KMS-11 (cell line): ENCODE data around the gene CLEC18A.
"Not testable (repeated sequence)": the region's sequence is repeated elsewhere in the genome, so short reads cannot be mapped to it uniquely, and the experiment has no call there.

Source experiments
- H2AFZ ChIP-seq: fragments of 200-600 bp; sonication (generic); 2 replicates; pipeline ENCODE4 v1.6.1; 2016; ENCODE audit warnings: antibody characterized with exemption, mixed run types, low read depth
- H3K27ac ChIP-seq: fragments of 200-600 bp; sonication (generic); 2 replicates; pipeline ENCODE4 v1.6.1; 2016; ENCODE audit warnings: mild to moderate bottlenecking, mixed run types
- H3K27me3 ChIP-seq: fragments of 200-600 bp; sonication (generic); 2 replicates; pipeline ENCODE4 v1.6.1; 2017; ENCODE audit warnings: mild to moderate bottlenecking, low read depth, mixed run types, moderate library complexity; ENCODE audit not compliant: insufficient read depth
- H3K36me3 ChIP-seq: fragments of 200-600 bp; sonication (generic); 2 replicates; pipeline ENCODE4 v1.6.1; 2017; ENCODE audit warnings: mild to moderate bottlenecking, mixed run types; ENCODE audit not compliant: insufficient read depth
- H3K4me1 ChIP-seq: fragments of 200-600 bp; sonication (generic); 2 replicates; pipeline ENCODE4 v1.6.1; 2016; ENCODE audit warnings: mild to moderate bottlenecking, low read depth, mixed run types; ENCODE audit not compliant: poor library complexity, severe bottlenecking
- H3K4me2 ChIP-seq: fragments of 200-600 bp; sonication (generic); 2 replicates; pipeline ENCODE4 v1.7.0; 2016; ENCODE audit warnings: mild to moderate bottlenecking, mixed run types
- H3K4me3 ChIP-seq: fragments of 200-600 bp; sonication (generic); IDR thresholded peaks from 2 replicates; pipeline ENCODE4 v1.6.1; 2017; ENCODE audit warnings: low read depth, low read length, mixed read lengths; ENCODE audit not compliant: insufficient read depth
- H3K79me2 ChIP-seq: fragments of 200-600 bp; sonication (generic); 2 replicates; pipeline ENCODE4 v1.6.1; 2016; ENCODE audit warnings: low read depth, mixed run types; ENCODE audit not compliant: insufficient read depth
- H3K9ac ChIP-seq: fragments of 200-600 bp; sonication (generic); 2 replicates; pipeline ENCODE4 v1.6.1; 2016; ENCODE audit warnings: mild to moderate bottlenecking, mixed run types
- H4K20me1 ChIP-seq: fragments of 200-600 bp; sonication (generic); 2 replicates; pipeline ENCODE4 v1.6.1; 2016; ENCODE audit warnings: mild to moderate bottlenecking, mixed run types; ENCODE audit not compliant: insufficient read depth

The CLEC18A gene

DNA sequence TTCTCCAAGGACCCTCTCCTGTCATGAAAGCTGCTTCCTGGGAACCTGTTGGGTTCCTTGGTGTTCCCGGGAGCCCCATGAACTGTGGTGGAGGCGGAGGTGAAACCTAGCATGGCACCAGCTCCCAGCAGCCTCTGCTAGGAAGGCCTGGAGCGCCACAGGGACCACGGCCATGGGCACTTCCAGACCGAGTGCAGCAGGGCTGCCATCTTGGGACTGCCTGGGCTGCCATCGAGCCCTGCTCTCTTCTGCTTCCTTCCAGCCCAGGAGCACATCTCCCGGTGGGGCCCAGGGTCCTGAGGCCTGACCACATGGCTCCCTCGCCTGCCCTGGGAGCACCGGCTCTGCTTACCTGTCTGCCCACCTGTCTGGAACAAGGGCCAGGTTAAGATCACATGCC, 12.2 kb downstream of the CLEC18A start:
- not testable (repeated sequence) for H2AFZ ChIP-seq, H3K36me3 ChIP-seq, H3K79me2 ChIP-seq, H3K27me3 ChIP-seq, H3K9ac ChIP-seq, H3K4me3 ChIP-seq, H3K4me1 ChIP-seq, H3K4me2 ChIP-seq, H4K20me1 ChIP-seq, H3K27ac ChIP-seq

DNA sequence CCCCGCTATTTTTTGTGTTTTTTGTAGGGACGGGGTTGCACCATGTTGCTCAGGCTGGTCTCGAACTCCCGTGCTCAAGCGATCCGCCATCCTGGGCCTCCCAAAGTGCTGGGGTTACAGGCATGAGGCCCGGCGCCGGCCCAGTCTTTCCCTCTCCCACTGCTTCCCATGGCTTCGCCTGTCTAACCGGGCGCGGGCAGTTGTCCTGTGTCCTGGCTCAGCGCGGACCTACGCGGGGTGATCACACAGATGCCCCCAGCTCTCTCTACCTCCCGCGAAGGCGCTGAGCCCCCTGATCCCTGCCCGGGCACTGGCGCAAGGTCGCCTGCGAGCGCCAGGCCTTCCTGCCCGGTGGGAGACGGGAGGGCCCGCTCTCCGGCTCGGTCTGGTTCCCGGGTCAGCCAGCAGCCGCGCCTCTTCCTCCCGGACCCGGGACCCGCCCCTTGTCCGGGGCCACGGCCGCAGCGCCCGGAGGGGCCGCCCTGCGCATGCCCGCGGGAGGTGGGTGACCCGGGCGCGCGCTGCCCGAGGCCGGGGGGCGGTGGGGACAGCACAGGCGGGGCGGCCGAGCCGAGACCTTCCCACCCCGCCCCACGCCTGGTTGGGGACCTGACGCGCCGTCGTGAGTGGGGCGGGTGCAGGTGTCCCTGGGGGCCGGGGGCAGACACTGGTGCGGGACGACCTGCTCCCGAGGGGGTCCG, 14.0 kb downstream of the CLEC18A start:
- not testable (repeated sequence) for H3K27me3 ChIP-seq, H4K20me1 ChIP-seq, H3K4me1 ChIP-seq, H3K4me3 ChIP-seq, H3K4me2 ChIP-seq, H3K79me2 ChIP-seq, H3K27ac ChIP-seq, H2AFZ ChIP-seq, H3K9ac ChIP-seq, H3K36me3 ChIP-seq

DNA sequence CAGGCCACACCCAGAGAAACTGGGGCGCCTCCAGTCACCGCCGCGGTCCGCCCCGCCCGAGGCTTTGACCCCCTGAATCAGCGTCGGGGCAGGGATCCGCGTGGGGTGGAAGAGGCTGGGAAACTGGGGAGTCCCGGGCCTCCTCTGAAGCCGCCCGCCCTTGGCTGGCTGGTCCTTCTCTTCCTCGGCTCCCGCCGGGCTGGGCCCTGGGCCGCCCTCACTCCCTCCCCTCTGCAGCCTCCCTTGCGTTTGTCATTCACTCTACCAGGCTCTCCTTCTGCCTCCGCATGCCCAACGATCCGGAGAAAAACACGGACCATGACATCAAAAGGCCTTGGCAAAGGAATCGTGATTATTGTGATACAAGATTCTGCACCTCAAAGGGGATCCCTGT, 14.5 kb downstream of the CLEC18A start:
- not testable (repeated sequence) for H3K79me2 ChIP-seq, H2AFZ ChIP-seq, H3K4me2 ChIP-seq, H3K9ac ChIP-seq, H3K27ac ChIP-seq, H3K4me3 ChIP-seq, H3K27me3 ChIP-seq, H3K4me1 ChIP-seq, H3K36me3 ChIP-seq, H4K20me1 ChIP-seq

DNA sequence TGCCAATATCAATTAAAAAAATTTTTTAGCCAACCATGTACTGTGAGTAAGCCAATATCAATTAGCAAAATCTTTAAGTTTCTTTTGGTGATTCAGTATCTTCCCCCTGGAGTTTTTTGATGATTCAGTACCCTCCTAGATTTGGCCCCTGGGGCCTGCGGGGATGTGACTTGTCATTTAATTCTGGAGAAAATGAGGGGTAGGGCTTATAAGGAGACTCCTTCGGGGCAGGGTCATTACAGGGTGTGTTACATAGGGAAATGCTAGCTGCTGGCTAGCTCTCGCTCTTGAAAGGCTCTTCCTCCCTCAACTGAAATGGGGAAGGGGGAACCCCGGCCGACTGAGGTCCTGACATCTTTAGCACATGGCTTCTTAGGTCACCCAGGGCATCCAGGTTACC, 16.6 kb downstream of the CLEC18A start:
- H3K36me3 ChIP-seq, H3K27me3 ChIP-seq, H3K4me1 ChIP-seq, H3K9ac ChIP-seq, H4K20me1 ChIP-seq, H3K79me2 ChIP-seq, H3K27ac ChIP-seq, H3K4me3 ChIP-seq, H3K4me2 ChIP-seq, H2AFZ ChIP-seq: not testable (repeated sequence)

DNA sequence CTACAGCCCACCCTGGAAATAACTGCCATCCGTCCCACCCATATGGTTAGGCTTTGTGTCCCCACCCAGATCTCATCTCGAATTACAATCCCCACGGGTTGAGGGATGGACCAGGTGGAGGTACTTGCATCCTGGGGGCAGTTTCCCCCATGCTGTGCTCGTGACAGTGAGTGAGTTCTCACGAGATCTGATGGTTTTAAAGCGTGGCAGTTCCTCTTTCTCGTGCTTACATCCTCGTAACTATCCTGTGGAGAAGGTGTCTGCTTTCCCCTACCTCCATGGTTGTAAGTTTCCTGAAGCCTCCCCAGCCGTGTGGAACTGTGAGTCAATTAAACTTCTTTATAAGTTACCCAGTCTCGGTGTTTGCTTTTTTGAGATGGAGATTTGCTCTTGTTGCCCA, 17.0 kb downstream of the CLEC18A start:
- H3K4me1 ChIP-seq, H4K20me1 ChIP-seq: not testable (repeated sequence)

DNA sequence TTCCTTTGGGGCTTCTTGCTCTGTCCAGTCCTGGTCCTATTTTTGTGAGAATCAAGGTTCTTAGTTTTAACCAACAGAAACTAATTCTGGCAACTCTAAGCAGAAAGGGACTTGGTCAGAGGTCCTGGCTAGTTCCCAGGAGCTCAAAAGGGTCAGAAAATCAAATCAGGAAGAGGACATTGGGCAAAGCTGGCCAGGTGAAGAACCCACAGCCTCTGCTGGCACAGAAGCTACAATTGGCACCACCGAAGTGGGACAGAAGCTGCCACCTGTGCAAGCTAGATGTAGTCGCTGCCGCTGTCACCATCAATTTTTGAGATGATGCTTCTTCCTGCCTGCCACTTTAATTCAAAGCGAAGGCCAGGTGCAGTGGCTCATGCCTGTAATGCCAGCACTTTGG, 18.5 kb downstream of the CLEC18A start:
- H3K36me3 ChIP-seq, H3K4me2 ChIP-seq, H4K20me1 ChIP-seq, H3K27ac ChIP-seq, H3K4me1 ChIP-seq, H3K9ac ChIP-seq, H3K4me3 ChIP-seq, H3K79me2 ChIP-seq, H3K27me3 ChIP-seq, H2AFZ ChIP-seq: not testable (repeated sequence)

More for the DNA sequence above, 17.0 kb downstream of the CLEC18A start:
- not testable (repeated sequence) for H3K4me2 ChIP-seq, H3K9ac ChIP-seq, H3K36me3 ChIP-seq, H3K27me3 ChIP-seq, H2AFZ ChIP-seq, H3K27ac ChIP-seq, H3K4me3 ChIP-seq, H3K79me2 ChIP-seq

DNA sequence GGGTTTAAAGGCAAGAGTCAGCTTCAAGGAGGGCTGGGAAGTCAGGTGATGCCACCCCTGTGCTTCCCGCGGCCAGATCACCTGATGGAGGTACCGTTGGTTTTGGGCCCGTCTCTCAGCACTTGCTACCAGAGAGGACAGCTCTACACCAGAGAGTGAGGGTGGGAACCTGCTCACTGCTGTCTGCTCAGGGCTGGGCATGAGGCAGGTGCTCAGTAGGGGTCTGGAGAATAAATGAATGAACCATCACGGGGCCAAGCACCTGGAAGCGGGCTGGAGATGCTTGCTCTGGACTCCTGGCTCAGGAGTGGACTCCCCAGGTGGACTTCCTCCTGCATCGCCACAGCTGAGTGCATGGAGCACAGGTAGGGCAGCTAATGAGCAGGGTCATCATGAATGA, 21.0 kb downstream of the CLEC18A start:
- not testable (repeated sequence) for H3K27ac ChIP-seq

DNA sequence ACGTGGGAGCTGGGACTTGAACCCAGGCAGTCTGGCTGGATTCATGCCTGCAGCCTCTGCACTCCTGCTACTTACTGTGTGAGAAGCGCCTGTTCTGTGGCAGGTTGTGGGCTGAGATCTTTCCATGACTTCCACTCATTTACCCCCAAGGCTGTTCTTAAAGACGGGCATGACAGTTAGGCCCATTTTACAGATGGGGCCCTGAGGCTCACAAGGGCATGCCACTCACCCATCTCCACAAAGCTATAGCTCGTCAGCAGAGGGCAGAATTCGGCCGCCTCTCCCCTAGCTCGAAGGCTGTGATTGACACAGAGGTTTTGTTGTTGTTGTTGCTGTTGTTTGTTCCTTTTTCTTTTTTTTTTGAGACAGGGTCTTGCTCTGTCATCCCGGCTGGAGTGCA, 21.8 kb downstream of the CLEC18A start:
- not testable (repeated sequence) for H3K27me3 ChIP-seq, H3K36me3 ChIP-seq, H3K4me1 ChIP-seq, H2AFZ ChIP-seq, H3K27ac ChIP-seq, H4K20me1 ChIP-seq, H3K4me2 ChIP-seq, H3K4me3 ChIP-seq, H3K9ac ChIP-seq, H3K79me2 ChIP-seq

More for the DNA sequence above, 21.0 kb downstream of the CLEC18A start:
- H2AFZ ChIP-seq, H3K4me2 ChIP-seq, H3K36me3 ChIP-seq, H3K27me3 ChIP-seq, H3K4me1 ChIP-seq, H3K79me2 ChIP-seq, H3K9ac ChIP-seq, H3K4me3 ChIP-seq, H4K20me1 ChIP-seq: not testable (repeated sequence)

DNA sequence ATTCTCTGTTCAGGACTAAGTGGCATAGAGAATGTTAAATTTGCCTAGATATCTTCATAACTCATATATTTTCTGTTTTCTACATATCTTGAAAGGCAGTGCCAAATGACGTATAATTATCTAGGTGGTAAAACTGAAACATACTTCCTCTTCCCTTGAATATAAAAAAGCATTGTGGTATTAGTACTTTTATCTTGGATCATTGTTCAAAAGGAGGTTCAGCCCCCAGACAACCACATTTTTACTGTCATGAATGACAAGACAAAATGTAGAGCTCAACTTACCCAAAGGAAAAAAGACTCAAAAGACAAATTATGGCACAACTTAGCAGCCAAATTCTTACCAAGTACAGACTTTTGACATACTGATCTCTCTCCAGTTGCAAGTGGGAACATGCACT, 34.1 kb downstream of the CLEC18A start:
- H3K9ac ChIP-seq, H3K4me3 ChIP-seq, H3K27me3 ChIP-seq, H2AFZ ChIP-seq, H3K79me2 ChIP-seq, H4K20me1 ChIP-seq, H3K36me3 ChIP-seq, H3K4me2 ChIP-seq, H3K27ac ChIP-seq, H3K4me1 ChIP-seq: not testable (repeated sequence)

DNA sequence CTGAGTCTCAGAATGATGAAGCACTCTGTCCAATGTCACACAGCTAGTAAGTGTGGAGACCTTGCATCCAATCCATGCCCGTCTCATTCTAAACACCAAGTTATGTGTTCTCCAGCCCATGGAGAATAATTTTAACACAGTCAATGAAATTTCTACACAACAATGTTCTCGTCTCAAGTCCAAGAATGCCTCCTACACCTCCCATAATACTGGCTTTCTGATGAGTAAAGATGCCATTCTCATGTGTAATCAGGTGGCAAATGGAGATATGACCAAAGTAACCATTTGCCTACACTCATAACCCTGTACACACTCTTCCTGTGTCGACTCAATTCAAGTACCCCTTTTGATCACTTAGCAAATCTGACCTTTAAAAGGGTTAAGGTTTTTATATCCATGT, 46.8 kb downstream of the CLEC18A start:
- H3K4me2 ChIP-seq, H3K36me3 ChIP-seq, H3K79me2 ChIP-seq, H3K4me3 ChIP-seq, H3K27ac ChIP-seq, H2AFZ ChIP-seq, H3K27me3 ChIP-seq, H4K20me1 ChIP-seq, H3K9ac ChIP-seq: not testable (repeated sequence)
- peaks cover 16% of the 10 kb centered on the region for H3K4me1 ChIP-seq

DNA sequence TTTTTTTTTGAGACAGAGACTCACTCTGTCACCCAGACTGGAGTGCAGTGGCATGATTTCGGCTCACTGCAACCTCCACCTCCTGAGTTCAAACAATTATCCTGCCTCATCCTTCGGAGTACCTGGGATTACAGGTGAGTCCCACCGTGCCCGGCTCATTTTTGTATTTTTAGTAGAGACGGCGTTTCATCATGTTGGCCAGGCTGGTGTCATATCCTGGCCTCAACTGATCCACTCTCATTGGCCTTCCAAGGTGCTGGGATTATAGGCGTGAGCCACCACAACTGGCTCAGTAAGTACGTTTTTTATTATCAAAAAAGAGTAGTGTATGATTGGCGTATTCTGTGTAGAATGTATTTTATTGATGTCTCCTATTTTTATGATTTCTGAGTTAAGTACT, 48.7 kb downstream of the CLEC18A start:
- not testable (repeated sequence) for H3K4me2 ChIP-seq, H3K27ac ChIP-seq, H4K20me1 ChIP-seq, H3K36me3 ChIP-seq, H2AFZ ChIP-seq, H3K79me2 ChIP-seq, H3K9ac ChIP-seq, H3K27me3 ChIP-seq, H3K4me3 ChIP-seq
- peaks cover 11% of the 10 kb centered on the region for H3K4me1 ChIP-seq
